HCT116 (cell line): ENCODE results near the gene NAA20. TPM values are rescaled to one million over a fixed set of nuclear protein-coding genes. Genes with fewer than 3 reads are reported as not detected.

Experiments
- ATAC-seq: fragments of 200-7000 bp; cut with Tn5 transposase; 2 replicates; pipeline ENCODE4 v1.9.1; 2020; ENCODE audit warnings: mild to moderate bottlenecking, moderate library complexity
- BruUV-seq: library from RNA; stranded (reverse); fragments of 400-500 nt; replicated peaks from 2 replicates; lab custom pipeline; 2021; lab: Mats Ljungman, UMichigan
- CTCF ChIA-PET: fragments of 300-600 bp; sonication (Branson Sonifier 250); formaldehyde crosslinking; loops from one replicate; lab custom pipeline; 2021; ENCODE audit warnings: antibody characterized with exemption; lab: Charles Lee
- POLR2A ChIA-PET: fragments of 300-600, 350-600 bp; sonication (Branson Sonifier 250); formaldehyde crosslinking; loops from one replicate; lab custom pipeline; 2021; ENCODE audit warnings: antibody characterized with exemption; lab: Charles Lee
- RAD21 ChIA-PET, 2 experiments: fragments of 300-600 bp; sonication (Branson Sonifier 250); formaldehyde crosslinking; loops; one replicate each; lab custom pipeline; 2023; ENCODE audit warnings: low total read pairs in 2 of 2; ENCODE audit not compliant: uncharacterized antibody in 2 of 2, unreplicated experiment in 2 of 2, low non-redundant PET in 1 of 2; lab: Charles Lee
- DNase-seq: peaks from one replicate; pipeline ENCODE4 v3.0.0-alpha.2; 2010; ENCODE audit warnings: low read depth, low spot score
- H2AFZ ChIP-seq: fragments of 200-600 bp; shearing (Covaris generic), sonication (generic); 2 replicates; pipeline ENCODE4 v1.6.1; 2017; ENCODE audit warnings: low read depth, mixed run types, mixed read lengths, antibody characterized with exemption, low read length; ENCODE audit not compliant: poor library complexity, severe bottlenecking
- H3K27ac ChIP-seq: 2 replicates; pipeline ENCODE4 v1.5.1; 2012; ENCODE audit warnings: low read depth, low read length
- H3K27me3 ChIP-seq: fragments of 200-600 bp; sonication (generic); 2 replicates; pipeline ENCODE4 v1.6.1; 2016; ENCODE audit warnings: mixed run types, low read length, mixed read lengths; ENCODE audit not compliant: insufficient read depth
- H3K36me3 ChIP-seq, 2 experiments: fragments of 200-500 bp in 1 of 2; fragments of 200-600 bp in 1 of 2; sonication (Bioruptor generic) in 1 of 2; sonication (generic) in 1 of 2; 2 replicates each; pipeline versions ENCODE4 v1.5.1 to v1.6.1; 2014 to 2016; ENCODE audit warnings: low read length in 2 of 2, inconsistent platforms in 1 of 2, mixed read lengths in 1 of 2, mixed run types in 1 of 2; ENCODE audit not compliant: insufficient read depth in 2 of 2, control insufficient read depth in 1 of 2
- H3K4me1 ChIP-seq, 2 experiments: fragments of 200-600 bp in 1 of 2; sonication (generic) in 1 of 2; 2 replicates each; pipeline versions ENCODE4 v1.5.1 to v1.6.1; 2012 to 2017; ENCODE audit warnings: low read length in 2 of 2, inconsistent platforms in 1 of 2, mild to moderate bottlenecking in 1 of 2, mixed read lengths in 1 of 2, mixed run types in 1 of 2, moderate library complexity in 1 of 2; ENCODE audit not compliant: insufficient read depth in 2 of 2, control insufficient read depth in 1 of 2
- H3K4me2 ChIP-seq: fragments of 200-600 bp; sonication (generic); 2 replicates; pipeline ENCODE4 v1.6.1; 2017; ENCODE audit warnings: mixed run types, low read length, mixed read lengths
- H3K4me3 ChIP-seq, 2 experiments: fragments of 200-600 bp in 1 of 2; sonication (generic) in 1 of 2; replicated peaks in 1 of 2; 2 replicates each; pipeline ENCODE4 v1.5.1; 2011 to 2016; ENCODE audit warnings: low read length in 2 of 2, control low read depth in 1 of 2, low read depth in 1 of 2, mild to moderate bottlenecking in 1 of 2, mixed read lengths in 1 of 2, mixed run types in 1 of 2
- H3K79me2 ChIP-seq: fragments of 200-600 bp; sonication (generic); 2 replicates; pipeline ENCODE4 v1.6.1; 2017; ENCODE audit warnings: mild to moderate bottlenecking, mixed run types, low read length, moderate library complexity, mixed read lengths; ENCODE audit not compliant: insufficient read depth
- H3K9ac ChIP-seq: fragments of 200-600 bp; sonication (generic); 2 replicates; pipeline ENCODE4 v1.6.1; 2016; ENCODE audit warnings: low read length, mixed read lengths
- H3K9me2 ChIP-seq: fragments of 200-600 bp; sonication (generic), shearing (Covaris generic); 2 replicates; pipeline ENCODE4 v1.6.1; 2017; ENCODE audit warnings: mixed run types, mild to moderate bottlenecking, moderate library complexity; ENCODE audit not compliant: insufficient read depth
- H3K9me3 ChIP-seq, 2 experiments: fragments of 200-500 bp in 1 of 2; fragments of 200-600 bp in 1 of 2; sonication (Bioruptor generic) in 1 of 2; sonication (generic) in 1 of 2; 2 replicates each; pipeline ENCODE4 v1.6.1; 2014 to 2017; ENCODE audit warnings: low read length in 2 of 2, mixed read lengths in 2 of 2, inconsistent platforms in 1 of 2, low read depth in 1 of 2, mild to moderate bottlenecking in 1 of 2, mixed run types in 1 of 2, moderate library complexity in 1 of 2; ENCODE audit not compliant: control insufficient read depth in 1 of 2, insufficient read depth in 1 of 2
- H4K20me1 ChIP-seq: fragments of 200-600 bp; sonication (generic), shearing (Covaris generic); 2 replicates; pipeline ENCODE4 v1.6.1; 2017; ENCODE audit warnings: mixed run types, mild to moderate bottlenecking, moderate library complexity; ENCODE audit not compliant: insufficient read depth
- CBX3 ChIP-seq: IDR thresholded peaks from 2 replicates; pipeline ENCODE4 v1.6.1; 2012; ENCODE audit warnings: low read depth
- CEBPB ChIP-seq: IDR thresholded peaks from 2 replicates; pipeline ENCODE4 v1.6.1; 2012; ENCODE audit warnings: low read depth
- EGR1 ChIP-seq: IDR thresholded peaks from 2 replicates; pipeline ENCODE4 v1.6.1; 2012; ENCODE audit warnings: low read depth
- ELF1 ChIP-seq: IDR thresholded peaks from 2 replicates; pipeline ENCODE4 v1.6.1; 2012; ENCODE audit warnings: low read depth, borderline replicate concordance
- EZH2phosphoT487 ChIP-seq: fragments of 200-600 bp; IDR thresholded peaks from 2 replicates; pipeline ENCODE4 v1.6.1; 2018; ENCODE audit warnings: antibody characterized with exemption, borderline replicate concordance
- JUND ChIP-seq: IDR thresholded peaks from 2 replicates; pipeline ENCODE4 v1.6.1; 2012
- MAX ChIP-seq: IDR thresholded peaks from 2 replicates; pipeline ENCODE4 v1.6.1; 2012
- POLR2AphosphoS5 ChIP-seq: IDR thresholded peaks from 2 replicates; pipeline ENCODE4 v1.6.1; 2011; ENCODE audit warnings: mild to moderate bottlenecking, low read depth, low read length, moderate library complexity
- RAD21 ChIP-seq: IDR thresholded peaks from 2 replicates; pipeline ENCODE4 v1.6.1; 2012; ENCODE audit warnings: low read depth, mild to moderate bottlenecking
- SIN3A ChIP-seq: IDR thresholded peaks from 2 replicates; pipeline ENCODE4 v1.6.1; 2012; ENCODE audit warnings: low read depth
- SP1 ChIP-seq: IDR thresholded peaks from 2 replicates; pipeline ENCODE4 v1.6.1; 2012; ENCODE audit warnings: low read depth
- SRF ChIP-seq: IDR thresholded peaks from 2 replicates; pipeline ENCODE4 v1.6.1; 2012; ENCODE audit warnings: low read depth
- YY1 ChIP-seq: IDR thresholded peaks from 2 replicates; pipeline ENCODE4 v1.6.1; 2011; ENCODE audit warnings: low read length, low read depth, moderate library complexity, mild to moderate bottlenecking; ENCODE audit not compliant: insufficient replicate concordance; ENCODE audit errors: extremely low read depth
- ZFX ChIP-seq: fragments of 450-650 bp; IDR thresholded peaks from 2 replicates; pipeline ENCODE4 v1.6.1; 2017
- ZNF274 ChIP-seq: fragments of 200-500 bp; sonication (Bioruptor generic); IDR thresholded peaks from 2 replicates; pipeline ENCODE4 v1.6.1; 2014; ENCODE audit warnings: mild to moderate bottlenecking, low read depth, low read length, inconsistent platforms
- intact Hi-C: fragments of 100-400 bp; cut with micrococcal nuclease; formaldehyde crosslinking; loops from 2 replicates; pipeline ENCODE4 v1.10.0; 2022
- total RNA-seq: library from RNA; stranded (reverse); gene quantifications from one replicate; pipeline ENCODE4 v1.2.1, GENCODE V29; 2021; ENCODE audit not compliant: unreplicated experiment
- TF ChIP-seq, protein P1 (sequence below), 3 experiments: fragments of 200-600 bp in 1 of 3; sonication (generic) in 1 of 3; IDR thresholded peaks in 2 of 3; conservative IDR thresholded peaks in 1 of 3; 2 replicates each; pipeline ENCODE4 v1.5.1; 2012 to 2017; ENCODE audit warnings: low read depth in 2 of 3, low read length in 2 of 3, antibody characterized with exemption in 1 of 3, borderline replicate concordance in 1 of 3, control low read depth in 1 of 3, mild to moderate bottlenecking in 1 of 3, mixed read lengths in 1 of 3, mixed run types in 1 of 3, moderate library complexity in 1 of 3; ENCODE audit not compliant: insufficient read depth in 1 of 3
- TF ChIP-seq, protein P2 (sequence below): IDR thresholded peaks from 2 replicates; pipeline ENCODE4 v1.6.1; 2012; ENCODE audit warnings: low read depth
- TF ChIP-seq, protein P3 (sequence below): IDR thresholded peaks from 2 replicates; pipeline ENCODE4 v1.6.1; 2011; ENCODE audit warnings: mild to moderate bottlenecking, low read length, moderate library complexity; ENCODE audit not compliant: insufficient replicate concordance; ENCODE audit errors: extremely low read depth
- TF ChIP-seq, protein P4 (sequence below): IDR thresholded peaks from 2 replicates; pipeline ENCODE4 v1.6.1; 2012

The NAA20 gene
- total RNA-seq, 1 experiment from 2014 or later: 71.5 TPM

DNA sequence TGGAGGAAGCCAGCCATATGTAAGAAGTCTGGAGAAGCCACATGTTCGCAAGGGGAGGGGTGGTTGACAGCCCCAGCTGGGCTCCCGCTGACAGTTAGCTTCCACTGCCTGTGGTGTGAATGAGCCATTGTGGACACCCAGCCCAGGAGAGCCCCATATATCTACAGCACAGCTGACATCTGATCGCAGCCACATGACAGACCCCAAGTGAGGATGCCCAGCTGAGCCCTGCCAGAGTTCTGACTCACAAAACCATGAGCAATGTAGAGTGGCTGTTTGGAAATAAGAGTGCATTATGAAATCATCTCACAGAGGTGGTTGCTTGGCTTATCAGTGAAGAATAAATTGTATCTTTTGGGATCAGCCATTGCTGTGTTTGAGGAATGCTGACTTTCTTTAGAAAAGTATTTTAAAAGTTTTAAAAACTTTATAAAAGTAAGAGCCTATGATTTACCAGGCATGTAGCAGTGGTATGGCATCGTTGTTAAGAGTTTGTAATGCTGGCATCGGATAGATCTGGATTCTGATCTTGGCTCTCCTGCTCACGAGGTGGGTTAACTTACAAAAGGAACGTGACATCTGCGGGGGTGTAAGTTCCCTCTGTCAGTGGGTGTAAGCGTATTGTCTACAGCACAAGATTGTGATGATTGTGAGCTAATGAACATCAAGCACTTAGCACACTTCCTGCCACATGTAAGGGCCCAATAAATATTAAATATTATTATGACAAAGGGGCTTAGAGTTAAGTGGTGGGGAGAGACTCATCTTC, 59.3 kb downstream of the NAA20 start:
- ChIA-PET RAD21 (no interaction called here), CTCF (no interaction called here), POLR2A (no interaction called here)
- Histone ChIP-seq H3K27me3 (peaks cover 8% of the 10 kb centered on the region; the same call in 1 of the 2 replicates), H3K79me2 (no peaks in the 10 kb centered on the region), H3K9ac (no peak overlapping the region), H3K4me1 (no peaks in the 10 kb centered on the region), H2AFZ (no peak overlapping the region), H3K9me2 (no peaks in the 10 kb centered on the region), H3K4me3 (no peak overlapping the region), H3K36me3 (no peaks in the 10 kb centered on the region), H3K9me3 (no peaks in the 10 kb centered on the region), H3K27ac (no peak overlapping the region), H4K20me1 (no peaks in the 10 kb centered on the region), H3K4me2 (no peak overlapping the region)
- TF ChIP-seq SRF (no peak), POLR2AphosphoS5 (no peak), YY1 (no peak), SIN3A (no peak), SP1 (no peak), ELF1 (no peak), CEBPB (no peak), MAX (no peak), ZNF274 (no peak), CBX3 (no peak), EZH2phosphoT487 (no peak), ZFX (no peak), RAD21 (no peak), JUND (no peak), EGR1 (no peak)
- TF ChIP-seq, protein P1, sequence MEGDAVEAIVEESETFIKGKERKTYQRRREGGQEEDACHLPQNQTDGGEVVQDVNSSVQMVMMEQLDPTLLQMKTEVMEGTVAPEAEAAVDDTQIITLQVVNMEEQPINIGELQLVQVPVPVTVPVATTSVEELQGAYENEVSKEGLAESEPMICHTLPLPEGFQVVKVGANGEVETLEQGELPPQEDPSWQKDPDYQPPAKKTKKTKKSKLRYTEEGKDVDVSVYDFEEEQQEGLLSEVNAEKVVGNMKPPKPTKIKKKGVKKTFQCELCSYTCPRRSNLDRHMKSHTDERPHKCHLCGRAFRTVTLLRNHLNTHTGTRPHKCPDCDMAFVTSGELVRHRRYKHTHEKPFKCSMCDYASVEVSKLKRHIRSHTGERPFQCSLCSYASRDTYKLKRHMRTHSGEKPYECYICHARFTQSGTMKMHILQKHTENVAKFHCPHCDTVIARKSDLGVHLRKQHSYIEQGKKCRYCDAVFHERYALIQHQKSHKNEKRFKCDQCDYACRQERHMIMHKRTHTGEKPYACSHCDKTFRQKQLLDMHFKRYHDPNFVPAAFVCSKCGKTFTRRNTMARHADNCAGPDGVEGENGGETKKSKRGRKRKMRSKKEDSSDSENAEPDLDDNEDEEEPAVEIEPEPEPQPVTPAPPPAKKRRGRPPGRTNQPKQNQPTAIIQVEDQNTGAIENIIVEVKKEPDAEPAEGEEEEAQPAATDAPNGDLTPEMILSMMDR (IDR thresholded peaks at IDR 0.05 in 2 of 3, conservative IDR thresholded peaks at IDR 0.05 in 1 of 3; ENCODE audit: borderline replicate concordance in 1 of 3, insufficient read depth in 1 of 3, low read depth in 2 of 3, low read length in 2 of 3): no peak
- TF ChIP-seq, protein P2, sequence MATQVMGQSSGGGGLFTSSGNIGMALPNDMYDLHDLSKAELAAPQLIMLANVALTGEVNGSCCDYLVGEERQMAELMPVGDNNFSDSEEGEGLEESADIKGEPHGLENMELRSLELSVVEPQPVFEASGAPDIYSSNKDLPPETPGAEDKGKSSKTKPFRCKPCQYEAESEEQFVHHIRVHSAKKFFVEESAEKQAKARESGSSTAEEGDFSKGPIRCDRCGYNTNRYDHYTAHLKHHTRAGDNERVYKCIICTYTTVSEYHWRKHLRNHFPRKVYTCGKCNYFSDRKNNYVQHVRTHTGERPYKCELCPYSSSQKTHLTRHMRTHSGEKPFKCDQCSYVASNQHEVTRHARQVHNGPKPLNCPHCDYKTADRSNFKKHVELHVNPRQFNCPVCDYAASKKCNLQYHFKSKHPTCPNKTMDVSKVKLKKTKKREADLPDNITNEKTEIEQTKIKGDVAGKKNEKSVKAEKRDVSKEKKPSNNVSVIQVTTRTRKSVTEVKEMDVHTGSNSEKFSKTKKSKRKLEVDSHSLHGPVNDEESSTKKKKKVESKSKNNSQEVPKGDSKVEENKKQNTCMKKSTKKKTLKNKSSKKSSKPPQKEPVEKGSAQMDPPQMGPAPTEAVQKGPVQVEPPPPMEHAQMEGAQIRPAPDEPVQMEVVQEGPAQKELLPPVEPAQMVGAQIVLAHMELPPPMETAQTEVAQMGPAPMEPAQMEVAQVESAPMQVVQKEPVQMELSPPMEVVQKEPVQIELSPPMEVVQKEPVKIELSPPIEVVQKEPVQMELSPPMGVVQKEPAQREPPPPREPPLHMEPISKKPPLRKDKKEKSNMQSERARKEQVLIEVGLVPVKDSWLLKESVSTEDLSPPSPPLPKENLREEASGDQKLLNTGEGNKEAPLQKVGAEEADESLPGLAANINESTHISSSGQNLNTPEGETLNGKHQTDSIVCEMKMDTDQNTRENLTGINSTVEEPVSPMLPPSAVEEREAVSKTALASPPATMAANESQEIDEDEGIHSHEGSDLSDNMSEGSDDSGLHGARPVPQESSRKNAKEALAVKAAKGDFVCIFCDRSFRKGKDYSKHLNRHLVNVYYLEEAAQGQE: no peak
- TF ChIP-seq, protein P3, sequence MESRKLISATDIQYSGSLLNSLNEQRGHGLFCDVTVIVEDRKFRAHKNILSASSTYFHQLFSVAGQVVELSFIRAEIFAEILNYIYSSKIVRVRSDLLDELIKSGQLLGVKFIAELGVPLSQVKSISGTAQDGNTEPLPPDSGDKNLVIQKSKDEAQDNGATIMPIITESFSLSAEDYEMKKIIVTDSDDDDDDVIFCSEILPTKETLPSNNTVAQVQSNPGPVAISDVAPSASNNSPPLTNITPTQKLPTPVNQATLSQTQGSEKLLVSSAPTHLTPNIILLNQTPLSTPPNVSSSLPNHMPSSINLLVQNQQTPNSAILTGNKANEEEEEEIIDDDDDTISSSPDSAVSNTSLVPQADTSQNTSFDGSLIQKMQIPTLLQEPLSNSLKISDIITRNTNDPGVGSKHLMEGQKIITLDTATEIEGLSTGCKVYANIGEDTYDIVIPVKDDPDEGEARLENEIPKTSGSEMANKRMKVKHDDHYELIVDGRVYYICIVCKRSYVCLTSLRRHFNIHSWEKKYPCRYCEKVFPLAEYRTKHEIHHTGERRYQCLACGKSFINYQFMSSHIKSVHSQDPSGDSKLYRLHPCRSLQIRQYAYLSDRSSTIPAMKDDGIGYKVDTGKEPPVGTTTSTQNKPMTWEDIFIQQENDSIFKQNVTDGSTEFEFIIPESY: no peak
- TF ChIP-seq, protein P4, sequence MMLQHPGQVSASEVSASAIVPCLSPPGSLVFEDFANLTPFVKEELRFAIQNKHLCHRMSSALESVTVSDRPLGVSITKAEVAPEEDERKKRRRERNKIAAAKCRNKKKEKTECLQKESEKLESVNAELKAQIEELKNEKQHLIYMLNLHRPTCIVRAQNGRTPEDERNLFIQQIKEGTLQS: no peak
- ATAC-seq (no peak), DNase-seq (no peak)
- intact Hi-C loops: no loop called here
- no TSS peak for BruUV-seq
